ENCODE results near the gene FABP7.

DNA sequence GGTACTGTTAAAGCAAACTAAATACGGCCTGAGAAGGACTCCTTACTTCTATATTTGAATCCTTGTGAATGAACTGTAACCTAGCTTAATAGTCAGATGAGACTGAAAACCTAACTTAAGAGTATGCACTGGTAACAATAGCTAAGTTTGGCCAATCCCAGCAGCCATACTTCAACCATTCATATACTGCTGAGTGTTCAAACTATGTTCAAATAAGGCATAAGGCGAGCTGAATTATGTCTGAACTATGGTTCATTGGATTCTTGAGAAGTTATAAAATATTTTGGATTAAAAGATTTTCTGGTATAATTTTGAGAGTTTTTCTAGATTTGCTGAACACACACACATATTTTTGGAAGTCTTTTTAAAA, 11.8 kb downstream of the FABP7 start:
- TF ChIP-seq SUZ12 (IDR thresholded peaks at IDR 0.05; ENCODE audit: extremely low read depth, insufficient read depth, insufficient read length) = no peak
- no peak for TF ChIP-seq ZNF274 (IDR thresholded peaks at IDR 0.05; ENCODE audit: low read depth, low read length)

All from NT2/D1 (cell line).